HTR-8/SVneo (cell line): ENCODE measurements around the gene ADGRB2.

Experiments used
- DNase-seq: peaks from one replicate; pipeline ENCODE4 v3.0.0; 2011; ENCODE audit warnings: low spot score, mixed read lengths; ENCODE audit not compliant: insufficient read length
- FAIRE-seq: peaks from 2 replicates; lab custom pipeline; 2011; peaks lifted over from hg19 to GRCh38; lab: Jason Lieb, UNC

ADGRB2 gene

DNA sequence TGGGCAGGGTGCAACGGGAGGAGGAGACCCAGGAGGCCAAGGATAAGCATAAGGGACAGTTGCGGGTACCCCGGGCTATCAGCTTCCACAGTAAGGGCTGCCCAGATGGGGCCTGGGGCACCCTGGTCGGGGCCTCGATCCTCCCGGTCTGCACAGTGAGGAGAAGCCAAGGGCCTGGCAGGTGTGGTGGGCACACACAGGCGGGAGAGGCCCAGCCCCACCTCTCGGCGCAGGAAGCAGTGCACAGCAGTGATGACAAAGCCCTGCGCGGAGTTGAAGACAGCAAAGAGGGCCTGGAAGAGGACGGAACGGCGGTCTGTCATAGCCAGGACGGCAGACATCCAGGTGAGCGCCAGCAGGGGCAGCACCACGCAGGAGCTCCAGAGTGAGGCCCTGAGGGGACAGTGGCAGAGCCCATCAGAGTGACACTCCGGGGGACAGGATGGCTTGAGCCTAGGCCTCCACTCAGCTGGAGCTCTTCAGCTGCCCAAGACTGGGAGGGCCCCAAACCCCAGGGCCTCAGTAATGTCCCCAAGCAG lies 31.3 kb downstream of the ADGRB2 start:
- DNase-seq (no peak), FAIRE-seq (no peak)

DNA sequence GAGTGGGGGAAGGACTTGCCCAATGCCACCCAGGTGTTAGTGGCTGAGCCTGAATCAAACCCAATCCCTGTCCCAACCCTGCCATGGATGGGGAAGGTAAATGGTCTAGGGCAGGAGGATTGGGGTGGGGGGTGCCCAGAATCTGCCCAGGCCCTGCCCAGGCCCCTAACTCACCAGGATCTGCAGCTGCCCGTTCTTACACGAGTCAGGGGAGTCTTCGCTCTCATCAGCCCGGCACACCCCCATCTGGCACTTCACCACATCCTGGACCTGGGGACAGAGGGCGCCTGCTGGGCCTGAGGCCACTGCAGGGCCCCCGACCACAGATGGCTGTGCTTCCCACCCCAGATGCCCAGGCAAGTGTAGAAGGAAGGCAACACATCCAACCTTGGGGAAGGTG lies 31.8 kb downstream of the ADGRB2 start:
- DNase-seq (no peak), FAIRE-seq (no peak)

DNA sequence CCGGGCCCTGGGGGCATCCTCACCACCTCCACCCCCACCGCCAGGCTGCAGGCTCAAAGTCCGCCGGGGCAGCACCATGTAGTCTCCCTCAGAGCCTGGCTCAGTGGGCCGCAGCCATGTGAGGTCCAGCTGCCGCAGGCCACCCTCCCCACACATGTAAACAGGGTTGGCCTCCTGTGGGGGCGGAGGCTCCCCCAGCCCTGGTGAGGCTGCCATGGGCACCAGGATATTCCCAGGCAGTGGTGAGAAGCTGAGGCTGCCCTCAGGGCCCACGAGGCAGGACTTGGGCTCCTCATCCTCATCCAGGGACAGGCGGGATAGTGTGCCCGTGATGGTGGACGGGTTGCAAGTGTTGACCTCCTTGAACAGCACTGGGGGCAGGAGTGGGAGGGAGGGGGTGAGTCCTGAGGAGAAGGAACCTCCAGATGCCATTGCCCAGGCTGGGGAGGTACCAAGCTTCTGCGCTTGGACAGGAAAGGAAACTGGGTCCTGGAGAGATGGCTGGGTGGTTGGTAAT lies 33.0 kb downstream of the ADGRB2 start:
- no peak for FAIRE-seq
- DNase-seq, result no peak

DNA sequence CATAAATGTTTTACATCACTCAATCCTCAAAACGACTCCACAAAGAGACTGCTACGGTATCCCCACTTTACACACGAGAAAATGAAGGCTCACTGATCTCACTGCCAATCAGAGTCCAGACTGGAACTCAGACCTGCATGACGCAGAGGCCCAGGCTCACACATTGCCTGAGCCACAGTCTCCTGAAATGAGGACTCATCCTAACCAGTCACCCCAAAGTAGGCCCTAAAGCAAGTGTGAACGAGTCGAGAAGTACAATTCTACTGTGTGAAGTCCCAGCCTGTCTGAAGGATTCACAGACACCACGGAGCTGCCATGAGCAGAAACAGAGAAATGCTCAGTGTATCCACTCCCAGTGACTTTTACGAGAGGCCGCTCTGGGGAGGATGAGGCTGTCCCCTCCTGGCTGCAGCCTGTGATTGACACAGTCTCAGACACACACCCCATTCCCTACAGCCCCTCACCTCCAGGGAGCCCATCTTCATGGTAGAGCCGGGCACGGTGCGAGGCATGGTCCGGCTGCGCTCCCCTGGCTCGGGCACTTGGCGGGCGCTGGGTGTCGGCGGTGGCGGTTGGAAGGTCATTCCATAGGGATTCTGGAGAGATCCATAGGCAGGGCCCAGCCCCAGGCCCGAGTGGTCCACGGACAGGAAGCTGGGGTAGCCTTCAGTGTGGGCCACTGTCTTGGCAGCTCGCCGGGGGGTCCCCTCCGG lies 33.6 kb downstream of the ADGRB2 start:
- FAIRE-seq, result no peak
- DNase-seq, result no peak

DNA sequence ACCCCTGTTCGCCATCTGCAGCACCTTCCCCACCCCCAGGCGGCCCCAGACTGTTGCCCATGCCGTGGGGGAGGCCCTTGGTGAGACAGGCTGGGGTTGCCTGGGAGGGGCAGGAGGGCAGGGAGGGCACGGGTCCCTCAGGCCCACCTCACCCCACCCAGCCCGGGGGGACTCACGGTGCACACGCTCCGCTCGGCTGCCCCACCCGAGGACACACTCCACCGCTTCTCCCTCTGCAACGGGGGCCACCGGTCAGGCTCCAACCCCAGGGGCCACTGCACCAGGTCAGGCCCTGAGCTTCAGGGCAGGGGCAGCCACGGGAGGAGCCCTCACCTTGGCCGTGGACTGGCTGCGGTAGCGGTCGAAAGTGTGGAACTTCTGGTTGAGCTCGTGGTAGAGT lies 36.3 kb downstream of the ADGRB2 start:
- DNase-seq (no peak), FAIRE-seq (no peak)

DNA sequence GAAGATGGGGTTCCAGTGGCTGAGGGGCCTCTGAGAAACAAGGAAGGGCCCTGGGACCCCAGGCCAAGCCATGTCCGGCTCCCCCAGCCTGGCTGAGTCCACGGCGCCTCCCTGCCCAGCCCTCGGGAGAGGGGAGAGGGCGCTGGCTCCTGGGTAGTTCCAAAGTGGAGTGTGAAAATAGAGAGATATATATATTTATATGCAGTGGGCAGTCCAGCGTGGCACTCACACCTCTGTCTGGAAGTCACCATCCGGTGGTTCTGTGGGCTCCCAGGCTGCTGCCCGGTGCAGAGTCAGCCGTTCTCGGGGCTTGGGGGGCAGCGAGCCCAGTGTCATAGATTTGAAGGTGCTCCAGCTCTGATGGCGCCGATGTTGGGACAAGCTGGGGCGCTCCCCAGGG lies 36.9 kb downstream of the ADGRB2 start:
- DNase-seq (no peak), FAIRE-seq (no peak)

DNA sequence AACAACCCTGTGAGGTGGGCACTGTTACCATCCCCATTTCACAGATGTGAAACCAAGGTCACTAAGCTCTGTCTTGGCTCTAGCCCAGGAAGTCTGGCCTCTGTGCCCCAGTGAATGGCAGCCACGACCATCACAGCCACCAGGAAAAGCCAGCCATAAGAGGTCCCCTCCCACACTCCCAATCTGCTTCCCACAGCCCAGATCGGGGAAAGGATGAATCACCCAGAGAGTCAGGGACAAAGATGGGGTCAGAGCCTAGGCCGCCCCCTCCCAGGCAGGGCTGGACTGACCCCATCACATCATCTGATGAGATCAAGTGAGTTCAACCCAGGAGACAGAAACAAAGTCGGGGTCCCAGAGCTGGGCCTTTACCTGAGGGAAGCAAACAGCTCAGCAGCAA lies 37.4 kb downstream of the ADGRB2 start:
- DNase-seq (no peak), FAIRE-seq (no peak)

DNA sequence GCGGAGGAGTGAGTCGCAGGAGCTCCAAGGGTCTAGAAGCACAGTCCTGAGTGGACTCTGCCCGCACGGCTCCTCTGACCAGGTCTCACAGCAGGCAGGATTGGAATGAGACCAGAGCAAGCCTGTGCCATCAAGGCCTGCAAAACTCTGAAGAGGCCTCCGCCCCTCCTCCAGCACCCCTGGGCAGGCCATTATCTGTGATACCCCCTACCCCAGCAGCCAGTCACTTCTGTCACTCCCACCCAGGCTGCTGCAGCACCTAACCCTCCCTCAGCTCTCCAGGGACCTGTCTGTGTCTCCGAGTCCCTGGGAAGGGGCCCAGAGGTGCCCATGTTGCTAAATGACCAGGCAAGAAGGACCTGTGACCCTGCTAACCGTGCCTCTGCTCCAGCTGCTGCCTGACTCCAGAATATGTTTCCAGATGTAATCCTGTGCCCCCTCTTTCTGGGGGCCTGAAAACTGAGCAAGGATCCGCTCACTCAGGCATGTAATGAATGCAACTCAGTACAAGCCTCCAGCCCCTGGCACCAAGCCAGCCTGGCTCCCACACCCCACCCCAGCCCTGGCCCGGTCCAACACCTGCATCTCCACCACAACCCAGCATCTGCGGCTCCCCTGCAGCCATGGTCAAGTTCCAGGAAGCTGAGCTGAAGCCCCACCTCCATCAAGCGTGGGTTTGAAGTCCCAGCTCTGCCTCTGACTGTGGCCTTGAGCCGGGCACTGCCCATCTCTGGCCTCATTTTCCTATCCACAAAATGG lies 38.2 kb downstream of the ADGRB2 start:
- no peak for DNase-seq
- FAIRE-seq, result no peak

DNA sequence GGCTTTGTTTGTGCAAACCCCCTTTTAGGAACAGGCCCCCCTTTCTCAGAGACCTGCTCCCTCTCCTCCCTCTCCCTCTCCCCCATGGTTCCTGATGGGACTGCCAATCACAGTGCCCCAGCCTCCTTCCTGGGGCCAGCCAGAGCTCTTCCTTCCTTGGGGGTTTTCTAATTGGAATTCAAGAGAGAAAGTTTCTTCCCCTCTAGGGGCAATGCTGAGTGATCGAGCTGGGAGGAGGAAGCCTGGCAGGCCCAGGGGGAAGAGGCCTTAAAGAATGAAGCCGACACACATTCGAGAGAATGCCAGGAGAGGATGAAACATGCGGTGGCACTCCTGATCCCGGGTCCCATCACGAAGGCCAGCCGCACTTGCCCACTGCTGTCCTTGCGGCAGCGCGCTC lies 39.0 kb downstream of the ADGRB2 start:
- DNase-seq (no peak), FAIRE-seq (no peak)

DNA sequence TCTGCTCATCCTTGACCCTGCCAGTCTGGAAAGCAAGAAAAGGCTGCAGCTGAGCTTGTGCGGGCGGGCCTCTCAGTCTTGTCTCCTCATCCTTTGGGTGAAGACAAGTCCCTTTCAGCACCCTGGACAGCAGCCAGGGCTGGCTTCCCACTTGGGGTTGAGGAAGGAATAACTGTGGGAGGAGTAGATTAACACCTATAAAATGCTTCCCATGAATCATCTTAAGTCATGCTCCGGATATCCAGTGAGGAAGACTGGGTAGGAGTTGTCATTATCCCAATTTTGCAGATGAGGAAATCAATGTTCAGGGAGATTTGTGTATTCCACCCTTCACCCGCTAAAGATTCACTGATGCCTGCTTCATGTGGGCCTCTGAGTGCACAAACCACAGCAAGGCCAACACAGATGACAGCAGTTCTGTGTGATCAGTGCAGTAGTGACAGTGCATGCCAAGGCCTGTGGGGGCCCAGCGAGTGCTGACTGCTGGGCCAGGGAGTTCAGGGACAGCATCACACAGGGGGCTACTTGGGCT lies 40.2 kb downstream of the ADGRB2 start:
- peak; percentile 72 for DNase-seq
- FAIRE-seq, result no peak

DNA sequence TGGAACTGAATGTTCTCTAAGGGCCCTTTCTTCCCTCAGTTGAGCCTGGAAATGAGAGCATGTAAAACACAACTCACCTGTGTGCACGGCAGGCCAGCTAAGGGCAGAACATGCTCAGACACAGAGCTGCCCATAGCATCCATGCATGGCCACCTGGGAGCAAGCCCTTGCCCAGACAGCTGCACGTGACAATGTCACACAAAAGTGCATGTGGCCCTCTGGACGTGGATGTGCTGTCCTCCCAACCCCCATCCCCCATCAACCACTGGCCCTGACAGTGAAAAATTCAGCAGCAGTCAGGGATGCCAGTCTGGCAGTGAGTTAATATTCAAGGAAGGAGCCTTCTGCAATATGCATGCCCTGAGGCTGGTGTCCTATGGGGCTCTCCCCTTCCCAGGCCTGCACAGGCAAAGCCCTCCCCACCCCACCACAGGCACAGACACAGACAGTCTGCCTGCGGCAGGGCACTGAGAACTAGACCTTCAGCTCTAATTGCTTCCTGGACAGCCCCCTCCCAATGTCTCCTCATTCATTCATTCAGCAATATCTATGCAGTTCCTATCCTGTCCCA lies 45.7 kb downstream of the ADGRB2 start:
- DNase-seq (no peak), FAIRE-seq (no peak)

DNA sequence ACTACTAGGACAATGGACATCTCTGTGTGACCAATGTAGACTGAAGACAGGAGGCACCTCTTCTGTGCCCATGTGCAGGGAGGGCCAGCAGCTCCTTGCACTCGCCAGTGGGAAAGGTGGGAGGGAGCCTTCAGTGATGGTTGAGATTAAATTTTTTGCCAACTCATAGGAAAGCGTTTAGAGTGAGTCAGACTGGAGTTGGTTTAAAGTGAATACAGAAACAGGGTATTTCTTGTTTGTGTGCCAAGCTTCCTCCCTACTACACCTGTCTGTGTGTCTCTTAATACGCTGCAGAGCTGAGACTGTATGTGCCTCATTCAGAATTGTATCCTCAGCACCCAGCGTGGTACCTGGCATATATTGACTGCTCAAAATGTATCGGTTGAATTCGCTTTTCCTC lies 46.8 kb downstream of the ADGRB2 start:
- no peak for FAIRE-seq
- no peak for DNase-seq

DNA sequence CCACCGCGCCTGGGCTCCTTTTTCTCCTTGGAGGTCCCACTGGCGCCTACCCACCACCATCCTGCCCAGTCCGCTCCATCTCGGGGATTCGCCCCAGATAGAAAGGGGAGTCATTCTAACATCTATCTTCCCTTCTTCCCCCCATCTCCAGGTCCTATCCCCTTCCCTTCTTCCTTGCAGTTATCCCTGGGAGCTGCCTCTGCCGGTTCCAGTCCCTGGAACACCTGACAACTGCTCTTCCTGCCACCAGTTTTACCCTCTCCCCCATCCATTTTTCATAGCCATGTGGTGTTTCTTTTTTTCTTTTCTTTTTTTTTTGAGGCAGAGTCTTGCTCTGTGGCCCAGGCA lies 48.3 kb downstream of the ADGRB2 start:
- FAIRE-seq, result no peak
- DNase-seq, result no peak

DNA sequence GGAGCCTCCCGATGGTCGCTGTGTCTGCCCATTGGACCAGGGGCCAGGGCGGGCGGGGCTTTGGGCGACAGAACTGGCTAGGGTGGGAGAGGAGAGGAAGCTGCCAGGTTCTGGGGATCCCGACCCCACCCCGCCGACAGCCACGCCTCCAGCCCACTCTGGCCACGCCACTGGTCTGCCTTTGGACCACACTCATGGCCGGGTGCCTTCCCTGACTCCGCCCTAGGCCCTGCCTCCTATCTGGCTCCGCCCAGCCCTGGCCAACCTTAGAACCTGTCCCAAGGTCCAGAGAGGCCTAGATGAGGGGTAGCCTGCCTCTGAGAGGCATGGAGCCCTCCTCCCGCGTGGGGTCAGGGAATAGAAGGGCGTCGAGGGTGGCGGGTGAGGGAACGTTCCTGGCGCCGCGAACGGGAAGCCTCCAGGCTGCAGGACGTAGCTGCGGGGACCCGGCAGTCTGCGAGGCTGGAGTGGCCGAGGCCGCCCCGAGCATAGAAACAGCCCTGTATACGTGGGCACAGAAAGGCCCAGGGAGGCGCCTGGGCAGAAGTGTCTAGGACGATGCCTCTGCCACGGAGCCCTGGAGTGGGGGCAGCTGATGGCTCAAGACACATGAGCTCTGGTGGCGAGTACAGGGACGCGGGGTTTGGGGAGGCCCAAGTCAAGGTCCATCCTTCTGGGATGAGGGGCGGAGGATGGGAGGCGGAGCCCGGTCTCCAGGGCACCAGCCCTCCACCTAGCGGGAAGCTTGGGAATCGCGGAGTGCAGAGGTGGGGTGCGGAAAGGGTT lies 48.9 kb downstream of the ADGRB2 start:
- peak; percentile 76 for DNase-seq
- peak; percentile 77 for FAIRE-seq

DNA sequence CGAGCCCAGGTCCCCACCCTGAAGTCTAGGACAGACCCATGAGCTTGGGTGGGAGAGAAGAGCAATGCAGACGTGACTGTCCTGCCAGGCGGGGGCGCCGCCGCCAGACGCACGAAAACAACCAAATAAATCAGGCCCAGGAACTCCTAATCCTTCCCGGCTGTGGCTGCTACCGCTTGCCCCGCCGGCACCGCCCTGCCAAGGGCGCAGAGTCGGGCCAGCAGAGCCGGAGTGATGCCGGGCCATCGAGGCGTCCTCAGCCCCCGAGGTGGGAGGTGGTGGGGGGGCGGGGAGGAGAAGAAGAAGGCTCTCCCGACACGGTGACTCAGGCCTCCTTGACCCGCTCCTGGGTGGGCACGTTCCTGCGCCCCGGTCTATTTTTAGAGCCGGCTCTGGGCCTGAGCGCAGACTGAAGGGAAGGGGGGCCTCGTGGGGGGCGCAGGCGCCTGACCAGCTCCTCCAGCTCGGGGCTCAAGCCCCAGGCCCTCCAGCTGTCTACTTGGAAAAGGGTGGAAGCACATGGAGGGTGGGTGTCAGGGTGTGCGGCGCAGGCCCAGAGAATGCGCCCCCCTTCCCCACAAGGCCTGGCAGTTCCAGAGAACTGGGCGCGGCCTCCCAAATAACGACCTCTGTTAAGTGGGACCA lies 49.6 kb downstream of the ADGRB2 start:
- FAIRE-seq (no peak), DNase-seq (no peak)

DNA sequence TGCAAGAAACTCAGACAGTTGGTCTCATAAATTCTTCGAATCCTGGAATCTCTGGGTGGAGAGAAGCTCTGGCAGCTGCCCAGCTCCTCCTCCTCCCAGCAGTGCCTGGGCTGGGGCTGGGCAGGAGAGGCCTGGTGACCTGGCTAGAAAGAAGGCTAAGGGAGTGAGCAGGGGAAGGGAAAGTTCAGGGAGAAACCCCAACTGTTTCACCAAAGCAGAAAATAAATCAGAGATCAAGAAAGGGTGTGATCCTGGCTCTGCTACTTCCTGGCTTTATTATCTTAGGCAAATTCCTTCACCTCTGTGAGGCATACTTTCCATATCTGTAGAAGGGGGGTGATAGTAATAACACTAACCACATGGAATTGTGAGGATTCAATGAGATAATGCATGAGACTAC lies 51.5 kb downstream of the ADGRB2 start:
- no peak for FAIRE-seq
- DNase-seq, result peak; percentile 66

DNA sequence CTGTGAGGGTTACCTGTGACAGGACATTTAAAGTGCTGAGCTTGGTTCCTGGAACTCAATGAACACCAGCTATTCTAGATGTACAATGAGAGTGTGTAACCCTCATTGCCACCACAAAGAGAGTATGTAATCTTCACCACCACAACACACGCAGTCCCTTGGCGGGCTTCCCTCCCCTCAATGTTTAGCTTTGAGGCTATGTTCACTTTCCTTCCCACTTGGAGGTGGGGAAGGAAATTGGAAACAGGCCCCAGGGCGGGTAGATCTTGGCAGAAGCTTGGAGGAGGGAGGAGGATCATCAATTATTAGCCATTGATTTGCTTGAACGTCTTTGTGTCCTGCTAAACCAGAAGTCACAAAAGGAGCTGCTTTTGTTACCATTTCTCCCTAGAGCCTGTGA lies 52.1 kb downstream of the ADGRB2 start:
- FAIRE-seq, result no peak
- DNase-seq, result no peak

DNA sequence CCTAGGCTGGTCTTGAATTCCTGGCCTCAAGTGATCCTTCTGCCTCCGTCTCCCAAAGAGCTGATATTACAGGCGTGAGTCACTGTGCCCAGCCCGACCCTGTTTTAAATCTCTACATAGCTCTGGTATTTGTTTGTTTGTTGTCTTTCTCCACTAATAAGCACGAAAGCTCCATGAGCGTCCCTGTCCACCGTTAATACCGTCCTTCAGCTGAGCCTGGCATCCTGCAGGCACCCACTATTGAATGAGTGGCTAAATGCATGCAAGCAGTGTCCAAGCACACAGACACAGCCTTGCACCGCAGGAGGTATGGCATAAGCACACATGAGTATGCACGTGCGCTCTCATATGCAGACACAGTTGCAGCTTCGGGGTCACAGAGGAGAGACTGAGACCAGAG lies 55.8 kb downstream of the ADGRB2 start:
- DNase-seq, result no peak
- no peak for FAIRE-seq

DNA sequence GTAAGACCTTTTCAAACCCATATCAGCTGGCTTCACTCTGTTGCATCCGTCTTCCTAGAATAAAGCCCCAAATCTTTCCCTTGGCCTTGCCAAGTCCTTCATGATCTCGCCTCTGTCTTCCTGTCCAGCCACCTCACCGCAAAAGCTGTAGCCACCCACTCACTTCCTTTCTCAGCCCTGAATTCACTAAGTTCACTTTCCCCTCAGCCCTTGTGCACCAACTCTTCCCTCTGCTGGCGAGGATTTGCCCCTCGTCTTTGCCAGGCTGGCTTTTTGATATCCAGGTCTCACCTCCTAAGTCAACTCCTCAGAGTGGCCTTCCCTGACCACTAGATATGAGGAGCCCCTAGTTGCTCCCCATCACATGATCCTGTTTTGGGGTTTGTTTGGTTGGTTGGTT lies 56.4 kb downstream of the ADGRB2 start:
- FAIRE-seq (no peak), DNase-seq (no peak)
